K562 (cell line): Measurements from ENCODE around the gene SPARC. TPM values are rescaled to one million over a fixed set of nuclear protein-coding genes. Genes with fewer than 3 reads are reported as not detected.

Experiments
- ATAC-seq: fragments of 200-7000 bp; cut with Tn5 transposase; 3 replicates; pipeline ENCODE4 v1.9.1; 2020; ENCODE audit warnings: moderate library complexity
- BruUV-seq: library from RNA; stranded (reverse); fragments of 400-500 nt; replicated peaks from 2 replicates; lab custom pipeline; 2021; lab: Mats Ljungman, UMichigan
- CTCF ChIA-PET: fragments of 300-600 bp; formaldehyde crosslinking; extraction: SDS; loops from one replicate; lab custom pipeline; 2021; ENCODE audit warnings: low intra/inter-chr PET ratio; lab: Yijun Ruan, JAX
- POLR2A ChIA-PET: fragments of 300-600, 350-650 bp; sonication (Branson Sonifier 250); formaldehyde crosslinking; extraction: SDS; loops from one replicate; lab custom pipeline; 2021; ENCODE audit warnings: antibody characterized with exemption, inconsistent platforms; lab: Yijun Ruan, JAX
- DNase-seq, 4 experiments: peaks; one replicate each; pipeline versions ENCODE4 v3.0.0 to v3.0.0-alpha.2; 2011 to 2018; ENCODE audit warnings: low spot score in 3 of 4, mixed read lengths in 3 of 4; ENCODE audit errors: extremely low read depth in 1 of 4
- FAIRE-seq: peaks from 2 replicates; lab custom pipeline; 2011; peaks lifted over from hg19 to GRCh38; lab: Jason Lieb, UNC
- H2AFZ ChIP-seq: 2 replicates; pipeline ENCODE4 v1.6.0; 2011; ENCODE audit warnings: low read depth, low read length, control low read depth, inconsistent platforms
- H3K27ac ChIP-seq: fragments of 200-600 bp; 3 replicates; pipeline ENCODE4 v1.8.0; 2011; ENCODE audit warnings: low read depth, mild to moderate bottlenecking, control low read depth, inconsistent platforms, low read length, moderate library complexity, mixed read lengths; ENCODE audit errors: extremely low read depth
- H3K27me3 ChIP-seq, 2 experiments: fragments of 300-600 bp in 1 of 2; 2 replicates in 1 of 2; 3 replicates in 1 of 2; pipeline versions ENCODE4 v1.6.0 to v1.8.0; 2011; ENCODE audit warnings: inconsistent platforms in 2 of 2, low read length in 2 of 2, mild to moderate bottlenecking in 1 of 2, mixed read lengths in 1 of 2, moderate library complexity in 1 of 2; ENCODE audit not compliant: control insufficient read depth in 2 of 2, insufficient read depth in 2 of 2
- H3K36me3 ChIP-seq: fragments of 300-600 bp; 3 replicates; pipeline ENCODE4 v1.8.0; 2011; ENCODE audit warnings: mild to moderate bottlenecking, low read length, inconsistent platforms; ENCODE audit not compliant: control insufficient read depth, insufficient read depth
- H3K4me1 ChIP-seq, 2 experiments: fragments of 200-600 bp in 1 of 2; replicated peaks in 1 of 2; 2 replicates in 1 of 2; 3 replicates in 1 of 2; pipeline versions ENCODE4 v1.5.1 to v1.8.0; 2011; ENCODE audit warnings: inconsistent platforms in 2 of 2, low read length in 2 of 2, mild to moderate bottlenecking in 1 of 2, mixed read lengths in 1 of 2, moderate library complexity in 1 of 2; ENCODE audit not compliant: control insufficient read depth in 2 of 2, insufficient read depth in 2 of 2
- H3K4me2 ChIP-seq: 2 replicates; pipeline ENCODE4 v1.6.1; 2011; ENCODE audit warnings: low read length, control low read depth, inconsistent platforms, mixed read lengths; ENCODE audit not compliant: insufficient read depth
- H3K4me3 ChIP-seq: fragments of 200-600 bp; sonication (generic), shearing (Covaris generic); 2 replicates; pipeline ENCODE4 v1.5.1; 2016; ENCODE audit warnings: control low read depth, inconsistent platforms
- H3K79me2 ChIP-seq: fragments of 200-600 bp; 3 replicates; pipeline ENCODE4 v1.8.0; 2011; ENCODE audit warnings: low read length, inconsistent platforms; ENCODE audit not compliant: control insufficient read depth, insufficient read depth
- H3K9ac ChIP-seq, 2 experiments: 2 replicates each; pipeline versions ENCODE4 v1.6.0 to v1.6.1; 2011; ENCODE audit warnings: low read depth in 2 of 2, low read length in 2 of 2, control low read depth in 1 of 2, inconsistent platforms in 1 of 2, mild to moderate bottlenecking in 1 of 2, mixed read lengths in 1 of 2; ENCODE audit not compliant: insufficient read depth in 1 of 2
- H3K9me1 ChIP-seq: one replicate; pipeline ENCODE4 v1.6.0; 2011; ENCODE audit warnings: inconsistent platforms, mild to moderate bottlenecking, low read length, moderate library complexity; ENCODE audit not compliant: control insufficient read depth, insufficient read depth
- H3K9me3 ChIP-seq: replicated peaks from 2 replicates; pipeline ENCODE4 v1.5.1; 2011; ENCODE audit warnings: low read depth, low read length, inconsistent platforms; ENCODE audit not compliant: control insufficient read depth, insufficient read depth
- H4K20me1 ChIP-seq: replicated peaks from 2 replicates; pipeline ENCODE4 v1.6.1; 2011; ENCODE audit warnings: low read length, inconsistent platforms, mixed read lengths; ENCODE audit not compliant: control insufficient read depth, insufficient read depth
- ATF7 ChIP-seq: fragments of 450-650 bp; IDR thresholded peaks from 2 replicates; pipeline ENCODE4 v1.7.1; 2014; ENCODE audit warnings: mild to moderate bottlenecking, moderate library complexity
- FOXA1 ChIP-seq: fragments of 450-650 bp; IDR thresholded peaks from 2 replicates; pipeline ENCODE4 v1.6.1; 2016; ENCODE audit warnings: mild to moderate bottlenecking, borderline replicate concordance
- KLF16 ChIP-seq: IDR thresholded peaks from 2 replicates; pipeline ENCODE4 v1.6.1; 2016; ENCODE audit warnings: antibody characterized with exemption
- PBX2 ChIP-seq, 2 experiments: IDR thresholded peaks in 1 of 2; conservative IDR thresholded peaks in 1 of 2; 2 replicates each; pipeline ENCODE4 v1.6.1; 2016; ENCODE audit warnings: low read depth in 2 of 2, mild to moderate bottlenecking in 1 of 2, missing compliant biosample characterization in 1 of 2, missing genetic modification characterization in 1 of 2, moderate library complexity in 1 of 2
- POLR2B ChIP-seq: fragments of 450-650 bp; IDR thresholded peaks from 2 replicates; pipeline ENCODE4 v1.6.1; 2018; ENCODE audit warnings: low read depth; ENCODE audit not compliant: partially characterized antibody
- SUPT5H ChIP-seq: fragments of 450-650 bp; IDR thresholded peaks from 2 replicates; pipeline ENCODE4 v1.6.1; 2016
- TCF7L2 ChIP-seq: fragments of 150-350 bp; IDR thresholded peaks from 2 replicates; pipeline ENCODE4 v1.6.1; 2016; ENCODE audit warnings: low read depth, mild to moderate bottlenecking, low read length, moderate library complexity
- XRCC5 ChIP-seq: fragments of 200-400 bp; formaldehyde crosslinking; IDR thresholded peaks from 2 replicates; pipeline ENCODE4 v1.6.1; 2017; ENCODE audit warnings: low read depth, mild to moderate bottlenecking, low read length
- WGBS: fragments of 100-300 bp; shearing (Covaris generic); methylation state at CpG from one replicate; pipeline ENCODE4 v1.1.6; 2016; ENCODE audit warnings: low coverage, mixed read lengths; ENCODE audit not compliant: insufficient coverage; ENCODE audit errors: missing lambda C conversion rate; 5-methylcytosine and 5-hydroxymethylcytosine counted together
- in situ Hi-C: fragments of 300-500 bp; cut with MboI; formaldehyde crosslinking; loops from 4 replicates; pipeline ENCODE4 v1.15.0; 2018; ENCODE audit warnings: inconsistent platforms, mixed read lengths
- intact Hi-C: fragments of 100-400 bp; cut with micrococcal nuclease; formaldehyde crosslinking; loops from 2 replicates; pipeline ENCODE4 v1.14.2; 2022
- polyA plus RNA-seq, 8 experiments: library from polyadenylated mRNA; depleted of rRNA in 4 of 8; stranded (reverse) in 5 of 8; unstranded in 3 of 8; fragments of >200 nt; fragmentation: Nextera tagmentation in 2 of 8; fragmentation: Illumina TruSeq in 1 of 8; extraction: Ambion mirVana in 2 of 8; extraction: Trizol in 1 of 8; gene quantifications; 2 replicates each; pipeline versions ENCODE4 v1.2.1 to v1.2.3, GENCODE V29; 2011 to 2014; ENCODE audit warnings: inconsistent platforms in 1 of 8, missing spikeins in 1 of 8
- total RNA-seq, 7 experiments: library from RNA; depleted of rRNA in 6 of 7; stranded (reverse); fragments of >200 nt in 6 of 7; fragmentation: Illumina TruSeq in 2 of 7; extraction: Trizol in 2 of 7; gene quantifications; 2 replicates each; pipeline versions ENCODE4 v1.2.1 to v1.2.3, GENCODE V29; 2011 to 2021; ENCODE audit warnings: low replicate concordance in 1 of 7

Gene SPARC
- total and polyA plus RNA-seq, 9 of the 15 experiments (the other 6 are each of a cell fraction or from before 2014, with no cell fraction given): 6.1 to 35.6 (median 12.2) TPM

DNA sequence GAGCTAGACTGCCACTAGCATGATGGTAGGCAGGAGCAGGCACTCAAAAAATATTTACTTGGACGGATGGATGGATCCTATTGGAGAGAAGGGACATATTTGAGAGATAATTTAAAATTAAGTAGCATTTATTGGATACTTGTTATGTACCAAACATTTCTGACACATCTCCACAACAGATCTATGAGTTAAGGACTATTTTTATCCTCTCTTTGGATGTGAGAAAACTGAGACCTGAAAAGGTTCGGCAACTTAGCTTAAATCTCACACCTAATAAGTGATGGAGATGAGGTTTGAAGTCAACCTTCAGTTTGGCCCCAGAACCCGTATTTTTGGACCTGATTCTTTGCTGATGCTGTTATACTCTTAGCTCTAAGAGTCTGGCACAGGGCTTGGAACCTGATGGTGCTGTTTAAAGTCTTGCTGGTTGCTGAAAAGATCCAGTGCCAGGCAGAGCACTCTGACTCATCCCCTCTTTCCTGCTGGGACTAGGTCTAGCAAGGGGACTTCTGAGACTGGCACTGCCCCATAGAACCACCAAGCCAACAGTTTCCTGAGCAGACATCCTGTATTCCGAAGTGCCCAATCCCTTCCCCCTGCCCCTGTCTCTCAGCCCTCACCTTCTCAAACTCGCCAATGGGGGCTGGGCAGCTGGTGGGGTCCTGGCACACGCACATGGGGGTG is 15.6 kb downstream of the SPARC start (continued):
- TF ChIP-seq POLR2B: no peak

DNA sequence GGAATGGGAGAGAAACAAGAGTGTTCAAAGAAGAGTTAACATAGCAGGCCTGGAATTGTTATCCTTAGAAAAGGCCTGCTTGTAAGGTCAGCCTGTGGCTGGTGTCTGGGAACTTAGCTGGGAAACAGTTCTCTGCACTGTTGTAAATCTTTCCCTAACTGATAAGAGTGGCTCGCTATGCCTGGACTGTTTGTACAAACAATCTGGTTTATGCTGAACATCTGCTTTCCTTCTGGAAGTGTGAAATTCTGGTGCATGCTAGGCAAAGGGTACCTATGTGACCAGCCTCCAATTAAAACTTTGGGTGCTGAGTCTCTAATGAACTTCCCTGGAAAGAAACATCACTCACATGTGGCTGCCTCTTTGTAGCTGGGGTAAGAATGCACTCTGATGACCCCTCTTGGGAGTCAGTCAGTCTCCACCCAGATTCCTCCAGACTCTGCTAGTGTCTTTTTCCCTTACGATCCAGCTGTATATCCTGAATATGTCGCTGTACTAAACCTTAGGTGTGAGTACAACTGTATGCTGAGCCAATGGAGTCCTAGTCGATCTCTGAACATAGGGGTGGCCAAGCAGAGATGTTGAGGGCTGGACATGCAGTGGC is 16.5 kb downstream of the SPARC start:
- in situ Hi-C loops: no loop called here
- CTCF ChIA-PET: no interaction called here
- peak; percentile 48 for ATAC-seq
- intact Hi-C loops: no loop called here
- peaks cover 3% of the 10 kb centered on the region; the same call in 1 of the 2 replicates for H4K20me1 ChIP-seq
- FAIRE-seq: peak; percentile 58
- POLR2A ChIA-PET: interaction anchor here (0.8 to 0.9 kb wide), 2 partner anchors 17 to 69 kb away, joined by 3 read pairs; partner anchors contain the start of gene SPARC
- no peak overlapping the region for H3K4me3 ChIP-seq
- H3K9me1 ChIP-seq: no peaks in the 10 kb centered on the region
- no peaks in the 10 kb centered on the region for H3K9me3 ChIP-seq
- H3K27ac ChIP-seq: no peak overlapping the region
- BruUV-seq: no TSS peak
- H3K27me3 ChIP-seq: peaks cover 23 to 35% of the 10 kb centered on the region in 2 experiments
- 1% methylated on average over 4 of the region's 4 CpGs for WGBS
- TF ChIP-seq FOXA1: no peak
- TF ChIP-seq ATF7: no peak
- TF ChIP-seq SUPT5H: no peak
- no peak for TF ChIP-seq TCF7L2
- no peak for TF ChIP-seq XRCC5
- TF ChIP-seq PBX2 (CRISPR knock-in tag; IDR thresholded peaks at IDR 0.05; ENCODE audit: low read depth): no peak
- peak; percentile 65; the same call in 1 of the 2 replicates for TF ChIP-seq PBX2 (tag; conservative IDR thresholded peaks at IDR 0.05; ENCODE audit: low read depth)
- no peak for TF ChIP-seq KLF16
- H3K4me1 ChIP-seq: no peaks in the 10 kb centered on the region; a peak in 1 of 5 replicates
- H2AFZ ChIP-seq: no peak overlapping the region
- H3K9ac ChIP-seq: no peak overlapping the region
- no peak for DNase-seq
- H3K36me3 ChIP-seq: no peaks in the 10 kb centered on the region
- H3K79me2 ChIP-seq: no peaks in the 10 kb centered on the region
- no peak overlapping the region for H3K4me2 ChIP-seq
